GM19025 (cell line): ENCODE results near the gene NPPB.

ENCODE experiments used
- ATAC-seq: cut with Tn5 transposase; IDR thresholded peaks from one replicate; pipeline ENCODE4 v1.9.1; 2021; ENCODE audit warnings: mild to moderate bottlenecking, low read depth, moderate library complexity; ENCODE audit not compliant: unreplicated experiment

The NPPB gene

GRCh38 chr1:11881749-11882441, 23.1 kb upstream of the NPPB start:
- ATAC-seq: no peak

- ATAC-seq: no peak
These were observed 22.4 kb upstream of the NPPB start for GRCh38 chr1:11880911-11881748.

GRCh38 chr1:11880181-11880575, 21.4 kb upstream of the NPPB start:
- ATAC-seq: no peak

GRCh38 chr1:11879311-11880180, 20.8 kb upstream of the NPPB start:
- ATAC-seq: no peak

- no peak for ATAC-seq
These were observed 20.1 kb upstream of the NPPB start for GRCh38 chr1:11878891-11879190.

- no peak for ATAC-seq
These were observed 19.5 kb upstream of the NPPB start for GRCh38 chr1:11878081-11878890.

GRCh38 chr1:11877074-11877473, 18.3 kb upstream of the NPPB start:
- ATAC-seq: no peak

- no peak for ATAC-seq
These were observed 16.3 kb upstream of the NPPB start for GRCh38 chr1:11875094-11875493.

- no peak for ATAC-seq
These were observed 15.9 kb upstream of the NPPB start for GRCh38 chr1:11874624-11875023.

- ATAC-seq: no peak
These were observed 15.5 kb upstream of the NPPB start for GRCh38 chr1:11874258-11874562.

- ATAC-seq: no peak
These were observed 14.9 kb upstream of the NPPB start for GRCh38 chr1:11873395-11874257.

- no peak for ATAC-seq
These were observed 13.8 kb upstream of the NPPB start for GRCh38 chr1:11872545-11872944.

- ATAC-seq: no peak
These were observed 11.0 kb upstream of the NPPB start for GRCh38 chr1:11869650-11870207.

GRCh38 chr1:11869104-11869503, 10.4 kb upstream of the NPPB start:
- no peak for ATAC-seq

- no peak for ATAC-seq
These were observed 9.7 kb upstream of the NPPB start for GRCh38 chr1:11868331-11868980.

GRCh38 chr1:11862890-11863289, 4.1 kb upstream of the NPPB start:
- ATAC-seq: no peak

GRCh38 chr1:11860587-11860986, 1.8 kb upstream of the NPPB start:
- no peak for ATAC-seq

GRCh38 chr1:11860083-11860482, 1.3 kb upstream of the NPPB start:
- no peak for ATAC-seq
